AG04450 (cell line): Measurements from ENCODE around the gene IGSF1. TPM values are rescaled to one million over a fixed set of nuclear protein-coding genes. Genes with fewer than 3 reads are reported as not detected.

Experiments
- CTCF ChIA-PET: fragments of 300-600, 350-600 bp; formaldehyde crosslinking; extraction: SDS; loops from one replicate; lab custom pipeline; 2022; ENCODE audit warnings: antibody characterized with exemption, inconsistent platforms; lab: Charles Lee
- POLR2A ChIA-PET: fragments of 350-600 bp; formaldehyde crosslinking; extraction: SDS; loops from one replicate; lab custom pipeline; 2021; ENCODE audit warnings: antibody characterized with exemption, inconsistent platforms; lab: Yijun Ruan, JAX
- DNase-seq: peaks from one replicate; pipeline ENCODE4 v3.0.0-alpha.2; 2011; ENCODE audit warnings: low read depth, low spot score
- H3K27ac ChIP-seq: one replicate; pipeline ENCODE4 v1.5.1; 2012; ENCODE audit warnings: low read depth, low read length, control low read depth
- H3K27me3 ChIP-seq: one replicate; pipeline ENCODE4 v1.6.0; 2012; ENCODE audit warnings: low read length; ENCODE audit not compliant: control insufficient read depth, insufficient read depth
- H3K4me3 ChIP-seq: 2 replicates; pipeline ENCODE4 v1.5.1; 2011; ENCODE audit warnings: mild to moderate bottlenecking, low read depth, low read length, control low read depth
- H3K9me3 ChIP-seq: 2 replicates; pipeline ENCODE4 v1.5.1; 2012; ENCODE audit warnings: low read length; ENCODE audit not compliant: control insufficient read depth, insufficient read depth
- polyA plus RNA-seq: library from polyadenylated mRNA; depleted of rRNA; stranded (reverse); fragments of >200 nt; gene quantifications from 2 replicates; pipeline ENCODE4 v1.2.3, GENCODE V29; 2011
- TF ChIP-seq, protein P1 (sequence below): IDR thresholded peaks from 2 replicates; pipeline ENCODE4 v1.5.1; 2011; ENCODE audit warnings: low read depth, low read length, control low read depth, inconsistent platforms

The IGSF1 gene
- polyA plus RNA-seq, 1 experiment, result not detected

DNA sequence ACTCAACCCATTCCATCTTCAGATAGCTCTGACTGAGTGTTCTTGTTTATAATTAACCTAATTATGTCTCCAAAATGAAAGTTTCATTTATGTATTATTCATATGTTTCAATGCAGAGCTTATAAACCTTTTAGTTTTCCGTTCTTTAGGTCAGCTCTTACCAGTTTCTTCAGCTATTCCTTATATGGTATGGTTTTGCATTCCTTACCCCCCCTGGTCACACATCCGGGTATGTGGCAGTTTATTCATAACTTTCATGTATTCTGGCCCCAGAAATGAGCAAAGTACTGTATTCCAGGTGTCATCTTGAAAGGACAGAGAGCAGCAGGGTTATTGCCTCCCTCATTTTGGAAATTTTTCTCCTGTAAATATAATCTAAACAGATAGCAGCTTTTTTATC lies 16.8 kb upstream of the IGSF1 start:
- Histone ChIP-seq H3K9me3 (no peaks in the 10 kb centered on the region), H3K4me3 (no peak overlapping the region), H3K27me3 (no peaks in the 10 kb centered on the region), H3K27ac (no peak overlapping the region)
- DNase-seq, result no peak
- ChIA-PET CTCF (no interaction called here), POLR2A (no interaction called here)
- TF ChIP-seq, protein P1, sequence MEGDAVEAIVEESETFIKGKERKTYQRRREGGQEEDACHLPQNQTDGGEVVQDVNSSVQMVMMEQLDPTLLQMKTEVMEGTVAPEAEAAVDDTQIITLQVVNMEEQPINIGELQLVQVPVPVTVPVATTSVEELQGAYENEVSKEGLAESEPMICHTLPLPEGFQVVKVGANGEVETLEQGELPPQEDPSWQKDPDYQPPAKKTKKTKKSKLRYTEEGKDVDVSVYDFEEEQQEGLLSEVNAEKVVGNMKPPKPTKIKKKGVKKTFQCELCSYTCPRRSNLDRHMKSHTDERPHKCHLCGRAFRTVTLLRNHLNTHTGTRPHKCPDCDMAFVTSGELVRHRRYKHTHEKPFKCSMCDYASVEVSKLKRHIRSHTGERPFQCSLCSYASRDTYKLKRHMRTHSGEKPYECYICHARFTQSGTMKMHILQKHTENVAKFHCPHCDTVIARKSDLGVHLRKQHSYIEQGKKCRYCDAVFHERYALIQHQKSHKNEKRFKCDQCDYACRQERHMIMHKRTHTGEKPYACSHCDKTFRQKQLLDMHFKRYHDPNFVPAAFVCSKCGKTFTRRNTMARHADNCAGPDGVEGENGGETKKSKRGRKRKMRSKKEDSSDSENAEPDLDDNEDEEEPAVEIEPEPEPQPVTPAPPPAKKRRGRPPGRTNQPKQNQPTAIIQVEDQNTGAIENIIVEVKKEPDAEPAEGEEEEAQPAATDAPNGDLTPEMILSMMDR, result no peak

DNA sequence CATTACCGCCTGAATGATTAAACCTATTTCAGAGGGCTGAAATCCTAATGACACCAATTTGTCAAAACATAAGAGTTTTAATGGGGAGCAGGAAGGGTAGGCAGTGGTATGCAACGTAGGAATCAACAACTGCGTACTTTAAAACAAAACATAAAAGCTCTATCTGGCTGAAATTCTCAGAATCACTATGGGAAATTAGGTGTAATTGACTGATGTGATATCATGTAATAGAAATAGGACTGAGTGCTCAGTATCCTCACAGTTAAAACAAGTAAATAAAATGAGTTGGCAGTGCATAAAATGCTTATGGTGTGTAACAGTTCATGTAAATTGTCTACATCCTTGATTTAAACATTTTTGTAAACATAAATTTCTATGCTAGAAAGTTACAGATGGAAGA lies 13.6 kb upstream of the IGSF1 start:
- Histone ChIP-seq H3K4me3 (no peak overlapping the region), H3K27me3 (no peaks in the 10 kb centered on the region), H3K27ac (no peak overlapping the region), H3K9me3 (no peaks in the 10 kb centered on the region)
- TF ChIP-seq, protein P1, result no peak
- ChIA-PET CTCF (no interaction called here), POLR2A (no interaction called here)
- no peak for DNase-seq

DNA sequence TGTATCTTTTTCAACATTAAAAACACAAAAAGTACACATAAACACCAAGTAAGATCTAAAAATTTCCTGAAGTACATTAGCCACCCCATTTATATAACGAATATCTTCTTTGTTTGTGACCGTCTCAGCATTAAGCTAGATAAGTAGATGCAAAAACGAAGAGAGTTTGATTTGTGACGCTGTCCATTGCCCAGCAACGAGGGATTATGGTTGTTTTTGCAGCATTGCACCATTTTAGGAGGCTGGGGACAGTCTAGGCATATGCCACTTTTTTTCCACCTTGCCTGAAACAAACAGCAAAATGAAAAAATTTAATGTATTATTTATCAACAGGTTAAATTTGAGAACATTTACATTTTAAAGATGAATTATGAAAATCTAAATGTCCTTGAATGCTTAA lies 12.0 kb upstream of the IGSF1 start:
- no peaks in the 10 kb centered on the region for H3K9me3 ChIP-seq
- H3K27ac ChIP-seq, result no peak overlapping the region
- TF ChIP-seq, protein P1, result no peak
- ChIA-PET POLR2A (no interaction called here), CTCF (no interaction called here)
- no peak for DNase-seq
- no peaks in the 10 kb centered on the region for H3K27me3 ChIP-seq
- no peak overlapping the region for H3K4me3 ChIP-seq

DNA sequence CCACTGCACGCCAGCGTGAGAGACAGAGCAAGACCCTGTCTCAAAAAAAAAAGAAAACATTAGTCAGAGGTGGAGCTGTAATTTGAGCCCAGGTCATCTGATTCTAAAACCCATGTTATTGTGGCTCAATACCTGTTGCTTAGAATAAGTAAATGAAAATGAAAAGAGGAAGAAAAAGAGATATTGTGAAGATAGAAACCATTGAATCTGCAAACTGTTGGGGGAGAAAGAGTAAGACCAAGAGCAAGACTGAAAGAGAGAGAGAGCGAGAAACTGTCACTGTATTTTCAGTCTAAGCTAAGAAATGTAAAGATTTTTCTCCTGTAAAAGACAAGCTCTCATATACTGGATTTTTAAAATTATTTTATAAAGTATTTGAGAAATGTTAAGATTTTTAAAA lies 9.7 kb upstream of the IGSF1 start:
- no peaks in the 10 kb centered on the region for H3K27me3 ChIP-seq
- POLR2A ChIA-PET, result no interaction called here
- no peak overlapping the region for H3K4me3 ChIP-seq
- H3K27ac ChIP-seq, result no peak overlapping the region
- CTCF ChIA-PET, result no interaction called here
- TF ChIP-seq, protein P1, result no peak
- DNase-seq, result no peak
- H3K9me3 ChIP-seq, result no peaks in the 10 kb centered on the region

DNA sequence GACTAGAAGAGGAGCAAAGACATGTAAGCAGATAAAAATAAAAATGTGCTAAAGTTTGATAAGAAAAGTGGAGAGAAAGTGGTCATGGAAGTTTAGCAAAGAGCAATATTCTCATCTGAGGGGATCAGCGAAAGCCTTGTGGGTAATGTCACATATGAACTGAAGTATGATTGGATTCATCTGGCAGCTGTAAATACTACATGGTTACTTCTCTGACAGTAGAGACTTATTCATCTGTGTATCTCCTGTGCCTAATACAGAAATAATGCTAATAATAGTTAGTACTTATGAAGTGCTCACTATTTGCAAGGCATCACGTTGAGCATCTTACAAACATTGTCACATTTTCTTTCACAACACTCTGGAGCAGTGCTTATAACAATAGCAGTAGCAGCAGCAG lies 8.9 kb upstream of the IGSF1 start:
- TF ChIP-seq, protein P1, result no peak
- DNase-seq, result no peak
- ChIA-PET CTCF (no interaction called here), POLR2A (no interaction called here)
- Histone ChIP-seq H3K9me3 (no peaks in the 10 kb centered on the region), H3K27ac (no peak overlapping the region), H3K4me3 (no peak overlapping the region), H3K27me3 (no peaks in the 10 kb centered on the region)
